Stimulated activated naive CD4-positive, alpha-beta T cell treated with Interleukin-2 at 50 U/mL for 16 hours (primary cell): ENCODE results near the gene STPG3.
"Not testable (repeated sequence)": the region's sequence is repeated elsewhere in the genome, so short reads cannot be mapped to it uniquely, and the experiment has no call there.

ENCODE experiments used
- DNase-seq: peaks from one replicate; lab custom pipeline; 2025; lab: John Stamatoyannopoulos, UW

Gene STPG3

DNA sequence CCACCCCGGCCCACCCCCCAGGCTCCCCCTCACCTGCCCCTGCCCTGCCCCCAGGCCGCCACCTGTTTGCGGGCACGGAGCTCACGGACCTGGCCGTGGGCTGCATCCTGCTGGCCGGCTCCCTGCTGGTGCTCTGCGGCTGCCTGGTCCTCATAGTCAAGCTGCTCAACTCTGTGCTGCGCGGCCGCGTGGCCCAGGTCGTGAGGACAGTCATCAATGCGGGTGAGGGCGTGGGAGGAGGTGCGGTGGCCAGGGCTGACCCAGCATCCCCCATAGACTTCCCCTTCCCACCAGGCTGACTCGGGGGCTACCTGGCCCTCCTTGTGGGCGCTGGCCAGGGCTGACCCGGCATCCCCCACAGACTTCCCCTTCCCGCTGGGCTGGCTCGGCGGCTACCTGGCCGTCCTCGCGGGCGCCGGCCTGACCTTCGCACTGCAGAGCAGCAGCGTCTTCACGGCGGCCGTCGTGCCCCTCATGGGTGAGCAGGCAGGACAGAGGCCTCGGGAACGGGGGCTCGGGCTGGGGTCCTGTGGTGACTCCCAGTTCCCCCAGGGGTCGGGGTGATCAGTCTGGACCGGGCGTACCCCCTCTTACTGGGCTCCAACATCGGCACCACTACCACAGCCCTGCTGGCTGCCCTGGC is 16.9 kb upstream of the STPG3 start:
- DNase-seq: no peak

DNA sequence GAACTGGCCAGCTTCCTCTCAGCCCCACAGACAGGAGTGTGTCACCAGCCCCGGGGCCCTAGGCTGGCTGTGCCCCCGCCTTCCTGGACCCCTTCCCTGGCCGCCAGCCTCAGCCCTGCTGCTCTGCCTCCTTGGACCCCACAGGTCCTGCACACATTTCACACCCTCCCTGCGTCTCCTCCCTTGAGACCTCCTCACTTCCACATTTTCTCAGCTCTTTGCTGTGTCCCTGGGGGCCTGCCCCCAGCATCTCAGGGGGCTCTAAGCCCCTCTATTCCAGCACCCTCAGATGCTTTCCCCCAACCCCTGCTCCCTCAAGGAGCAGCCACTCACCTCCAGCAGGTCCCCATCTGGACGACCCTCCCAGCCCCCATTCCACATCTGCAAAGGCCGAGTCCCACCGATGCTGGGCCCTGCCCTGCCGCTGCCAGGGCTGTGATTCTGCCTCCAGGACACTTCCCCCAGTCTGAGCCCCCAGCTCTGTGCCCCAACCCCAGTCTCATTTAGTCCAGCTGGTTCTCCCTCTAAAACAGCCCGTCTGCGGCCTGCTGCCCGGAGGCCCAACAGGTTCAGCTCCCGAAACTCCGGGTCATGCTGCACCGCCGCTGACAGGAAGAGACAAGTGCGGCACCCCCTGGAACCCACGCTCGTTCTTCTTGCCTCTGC is 16.2 kb upstream of the STPG3 start:
- no peak for DNase-seq

DNA sequence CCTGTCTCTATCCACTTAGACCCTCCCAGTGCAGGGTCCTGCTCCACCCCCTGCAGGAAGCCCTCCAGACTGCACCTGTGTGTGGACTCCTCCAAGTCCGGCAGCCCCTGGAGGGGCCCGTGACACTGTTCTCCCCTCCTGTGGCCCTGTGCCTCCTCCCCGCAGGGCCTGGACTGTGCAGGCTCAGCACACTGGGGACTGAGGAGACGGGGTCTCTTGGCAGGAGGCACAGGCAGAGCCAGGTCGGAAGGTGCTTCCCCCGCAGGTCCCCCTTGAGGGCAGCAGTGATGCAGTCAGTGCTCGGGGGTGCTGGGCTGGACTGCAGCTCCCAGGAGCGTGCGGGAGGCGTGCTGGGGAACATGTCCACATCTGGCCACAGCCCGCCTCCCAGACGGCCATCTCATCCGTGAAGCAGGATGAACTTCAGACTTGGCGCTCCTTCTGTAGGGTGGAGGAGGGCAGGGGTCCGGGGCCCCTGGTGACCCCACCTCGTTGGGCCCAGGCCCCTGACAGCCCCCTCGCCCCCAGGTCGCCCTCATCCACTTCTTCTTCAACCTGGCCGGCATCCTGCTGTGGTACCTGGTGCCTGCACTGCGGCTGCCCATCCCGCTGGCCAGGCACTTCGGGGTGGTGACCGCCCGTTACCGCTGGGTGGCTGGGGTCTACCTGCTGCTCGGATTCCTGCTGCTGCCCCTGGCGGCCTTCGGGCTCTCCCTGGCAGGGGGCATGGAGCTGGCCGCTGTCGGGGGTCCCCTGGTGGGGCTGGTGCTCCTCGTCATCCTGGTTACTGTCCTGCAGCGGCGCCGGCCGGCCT is 15.5 kb upstream of the STPG3 start:
- no peak for DNase-seq

DNA sequence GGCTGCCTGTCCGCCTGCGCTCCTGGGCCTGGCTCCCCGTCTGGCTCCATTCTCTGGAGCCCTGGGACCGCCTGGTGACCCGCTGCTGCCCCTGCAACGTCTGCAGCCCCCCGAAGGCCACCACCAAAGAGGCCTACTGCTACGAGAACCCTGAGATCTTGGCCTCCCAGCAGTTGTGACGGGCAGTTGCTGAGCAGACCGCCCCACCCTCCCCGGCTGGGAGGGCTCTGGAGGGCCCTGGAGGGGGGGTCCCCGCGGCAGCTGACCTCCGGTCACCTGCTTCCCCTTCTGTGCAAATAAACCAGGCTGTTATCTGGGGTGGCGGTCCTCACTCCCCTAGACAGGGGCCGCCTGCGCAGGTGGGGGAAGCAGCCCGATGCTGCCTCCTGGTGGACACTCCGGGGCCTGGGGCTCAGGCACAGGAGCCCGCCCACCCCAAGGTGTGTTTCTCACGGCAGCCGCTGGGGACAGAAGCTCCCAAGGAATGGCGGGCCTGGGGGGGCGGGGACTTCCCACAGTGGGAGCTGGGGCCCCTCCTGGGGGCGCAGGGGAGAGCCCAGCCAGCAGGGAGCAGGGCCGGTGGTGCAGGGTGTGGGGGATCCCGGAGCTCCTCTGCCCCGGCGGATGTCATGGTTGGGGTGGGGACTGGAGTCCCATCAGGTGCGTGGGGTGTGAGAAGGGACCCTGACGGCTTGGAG is 14.7 kb upstream of the STPG3 start:
- peak; percentile 89 for DNase-seq

DNA sequence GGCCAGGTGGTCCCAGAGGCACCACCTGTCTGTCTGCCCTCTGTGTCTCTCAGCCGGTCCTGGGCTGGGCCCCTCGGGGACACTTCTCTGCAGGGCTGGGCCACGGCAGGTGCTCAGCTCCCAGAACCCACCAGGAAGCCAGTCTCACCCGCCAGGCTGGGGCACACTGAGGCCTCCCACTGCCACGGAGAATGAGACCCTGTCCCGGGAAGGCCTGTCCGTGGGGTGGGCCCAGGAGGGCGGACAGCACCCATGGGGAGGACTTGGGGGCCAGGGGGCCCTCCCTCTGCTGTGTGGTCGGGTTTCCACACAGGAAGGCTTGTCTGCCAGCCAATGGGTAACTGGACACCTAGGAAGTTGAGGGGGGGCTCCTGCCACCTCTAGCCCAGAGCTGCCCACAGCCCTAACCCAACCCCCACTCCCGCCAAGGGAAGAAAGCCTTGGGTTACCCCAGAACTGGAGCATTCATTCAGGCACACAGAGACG is 14.1 kb upstream of the STPG3 start:
- DNase-seq: no peak

DNA sequence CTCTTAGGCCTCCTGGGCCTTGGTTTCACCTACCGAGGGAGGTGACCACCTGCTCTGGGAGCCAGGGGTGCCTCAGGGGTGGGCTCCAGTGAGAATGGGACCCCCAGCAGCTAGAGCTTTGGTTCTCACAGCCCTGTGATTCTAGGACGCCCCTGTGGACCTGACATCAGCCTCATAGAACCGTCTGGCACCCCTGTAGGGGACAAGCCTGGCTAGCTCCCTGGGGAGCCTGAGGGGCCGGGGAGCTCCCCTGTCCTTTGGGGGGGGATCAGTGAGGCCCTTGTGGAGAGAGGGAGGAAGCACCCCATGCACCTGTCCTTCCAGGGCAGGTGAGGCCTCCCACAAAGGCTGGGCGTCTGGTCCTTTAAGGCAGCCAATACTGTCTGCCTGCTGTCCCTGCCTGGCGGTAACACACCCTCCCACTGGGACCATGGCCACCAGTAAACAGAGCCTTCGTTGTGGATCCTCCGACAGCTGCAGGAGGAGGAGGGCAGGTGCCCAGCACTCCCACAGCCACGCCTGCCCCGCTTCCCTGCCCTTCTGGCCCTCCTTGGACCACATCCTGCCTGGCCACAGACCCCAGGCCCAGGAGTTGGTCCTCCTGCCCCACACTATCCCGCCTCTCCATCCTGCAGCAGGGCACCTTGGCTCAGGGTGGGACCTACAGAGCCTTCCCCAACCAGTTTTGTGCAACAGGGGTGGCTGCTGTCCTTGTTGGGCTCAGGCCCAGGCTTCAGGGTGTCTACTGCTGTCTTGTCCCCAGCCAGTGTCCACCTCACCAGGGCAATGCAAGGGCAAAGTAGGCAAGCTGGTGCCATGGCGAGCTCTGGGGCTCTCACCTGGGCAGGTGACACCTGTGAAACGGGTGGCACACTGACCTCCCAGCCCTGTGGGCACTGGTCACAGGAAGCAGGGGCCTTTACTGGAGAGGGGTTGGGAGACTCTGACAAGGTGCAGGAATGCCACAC is 13.0 kb upstream of the STPG3 start:
- DNase-seq: no peak

DNA sequence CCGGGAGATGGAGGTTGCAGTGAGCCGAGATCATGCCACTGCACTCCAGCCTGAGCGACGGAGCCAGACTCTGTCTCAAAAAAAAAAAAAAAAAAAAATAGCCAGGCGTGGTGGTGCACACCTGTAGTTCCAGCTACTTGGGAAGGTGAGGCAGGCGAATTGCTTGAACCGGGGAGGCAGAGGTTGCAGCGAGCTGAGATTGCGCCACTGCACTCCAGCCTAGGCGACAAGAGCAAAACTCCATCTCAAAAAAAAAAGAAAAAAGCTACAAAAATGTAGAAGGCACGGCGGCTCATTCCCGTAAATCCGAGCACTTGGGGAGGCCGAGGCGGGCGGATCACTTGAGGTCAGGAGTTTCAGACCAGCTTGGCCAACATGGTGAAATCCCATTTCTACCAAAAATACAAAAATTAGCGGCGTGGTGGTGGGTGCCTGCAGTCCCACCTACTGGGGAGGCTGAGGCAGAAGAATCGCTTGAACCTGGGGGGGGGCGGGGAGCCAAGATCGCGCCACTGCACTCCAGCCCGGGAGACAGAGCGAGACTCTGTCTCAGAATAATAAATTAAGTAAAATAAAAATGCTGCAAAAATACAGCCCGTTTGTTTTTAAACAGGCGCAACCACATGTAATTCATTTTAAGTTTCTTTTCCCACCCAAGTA is 11.4 kb upstream of the STPG3 start:
- not testable (repeated sequence) for DNase-seq

DNA sequence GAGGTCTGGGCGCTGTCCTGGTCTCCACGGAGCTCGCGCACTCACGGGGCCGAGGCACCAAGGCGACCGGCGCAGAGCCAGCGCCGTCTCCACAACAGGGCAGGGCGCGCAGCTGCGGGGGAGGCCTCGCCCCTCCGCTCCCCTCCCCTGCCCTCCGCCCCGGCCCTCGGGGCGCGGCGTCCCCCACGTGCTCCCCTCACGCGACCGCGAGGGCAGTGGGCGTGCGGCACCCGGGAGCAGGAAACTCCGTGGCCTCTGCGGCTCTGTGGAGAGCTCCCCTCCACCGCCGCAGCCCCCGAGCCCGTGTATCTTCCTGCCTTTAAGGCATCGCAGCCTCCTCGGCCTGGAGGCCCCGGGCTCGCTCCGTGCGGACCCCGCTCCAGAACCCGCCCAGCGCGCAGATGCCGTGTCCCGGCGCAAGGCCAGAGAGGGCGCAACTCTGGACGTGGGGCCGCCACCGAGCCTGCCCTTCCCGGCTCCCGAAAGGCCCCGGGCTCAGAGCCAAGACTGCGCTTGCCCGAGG is 10.7 kb upstream of the STPG3 start:
- peak; percentile 66 for DNase-seq

DNA sequence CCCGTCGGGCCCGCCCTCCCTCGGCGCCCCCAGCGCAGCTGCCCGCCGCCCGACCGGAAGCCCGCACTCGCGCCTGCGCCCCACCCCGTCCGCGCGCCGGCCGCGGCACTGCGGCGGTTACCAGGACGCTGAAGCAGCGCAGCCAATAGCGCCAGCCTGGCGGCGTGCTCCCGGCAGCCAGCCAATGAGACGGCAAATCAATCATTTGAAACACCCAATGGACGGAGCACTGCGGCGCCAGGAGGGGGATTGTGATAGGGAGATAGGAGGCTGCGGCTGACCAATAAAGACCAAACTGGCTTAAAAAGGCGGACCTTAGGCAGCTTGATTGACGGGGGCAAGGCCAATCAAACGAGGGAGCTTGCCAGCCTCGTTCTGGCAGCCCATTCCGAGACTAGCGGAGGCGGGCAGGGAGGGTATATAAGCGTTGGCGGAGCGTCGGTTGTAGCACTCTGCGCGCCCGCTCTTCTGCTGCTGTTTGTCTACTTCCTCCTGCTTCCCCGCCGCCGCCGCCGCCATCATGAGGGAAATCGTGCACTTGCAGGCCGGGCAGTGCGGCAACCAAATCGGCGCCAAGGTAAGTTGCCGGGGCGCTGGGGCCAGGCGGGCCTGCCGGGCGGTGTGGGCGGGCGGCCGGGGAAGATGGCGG is 10.1 kb upstream of the STPG3 start, which contains the start of gene TUBB4B:
Gene TUBB4B (plus strand): TSS at position 447 of the 649 bp plus-strand sequence. CDS start 74 bp downstream, at position 521.
- peak; percentile 98 for DNase-seq

DNA sequence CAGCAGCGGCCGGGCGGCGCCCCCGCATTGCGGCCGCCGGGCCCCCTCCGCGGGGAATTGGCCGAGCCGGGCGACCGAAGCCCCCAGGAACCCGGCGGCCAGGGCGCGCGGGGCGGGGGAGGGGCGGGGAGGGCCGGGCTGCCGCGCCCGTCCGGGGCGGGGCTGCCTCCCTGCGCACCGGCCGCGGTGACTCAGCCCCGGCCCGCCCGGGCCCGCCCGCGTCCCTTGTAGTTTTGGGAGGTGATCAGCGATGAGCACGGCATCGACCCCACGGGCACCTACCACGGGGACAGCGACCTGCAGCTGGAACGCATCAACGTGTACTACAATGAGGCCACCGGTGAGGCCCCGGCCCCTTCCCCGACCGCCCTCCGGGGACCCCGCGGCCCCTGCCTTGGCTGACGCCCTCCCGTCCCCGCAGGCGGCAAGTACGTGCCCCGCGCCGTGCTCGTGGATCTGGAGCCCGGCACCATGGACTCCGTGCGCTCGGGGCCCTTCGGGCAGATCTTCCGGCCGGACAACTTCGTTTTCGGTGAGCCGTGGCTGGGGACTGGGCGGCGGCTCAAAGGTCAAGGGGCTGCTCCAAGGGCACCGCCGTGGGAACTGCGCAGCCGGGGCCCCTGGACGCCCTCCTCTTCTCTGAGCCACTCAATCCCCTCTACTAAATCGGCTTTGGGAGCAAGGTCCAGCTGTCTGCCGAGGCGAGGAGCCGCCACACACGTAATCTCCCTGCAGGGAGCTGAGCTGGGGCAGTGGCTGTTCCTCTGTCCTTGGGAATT is 9.4 kb upstream of the STPG3 start:
- DNase-seq: peak; percentile 61

DNA sequence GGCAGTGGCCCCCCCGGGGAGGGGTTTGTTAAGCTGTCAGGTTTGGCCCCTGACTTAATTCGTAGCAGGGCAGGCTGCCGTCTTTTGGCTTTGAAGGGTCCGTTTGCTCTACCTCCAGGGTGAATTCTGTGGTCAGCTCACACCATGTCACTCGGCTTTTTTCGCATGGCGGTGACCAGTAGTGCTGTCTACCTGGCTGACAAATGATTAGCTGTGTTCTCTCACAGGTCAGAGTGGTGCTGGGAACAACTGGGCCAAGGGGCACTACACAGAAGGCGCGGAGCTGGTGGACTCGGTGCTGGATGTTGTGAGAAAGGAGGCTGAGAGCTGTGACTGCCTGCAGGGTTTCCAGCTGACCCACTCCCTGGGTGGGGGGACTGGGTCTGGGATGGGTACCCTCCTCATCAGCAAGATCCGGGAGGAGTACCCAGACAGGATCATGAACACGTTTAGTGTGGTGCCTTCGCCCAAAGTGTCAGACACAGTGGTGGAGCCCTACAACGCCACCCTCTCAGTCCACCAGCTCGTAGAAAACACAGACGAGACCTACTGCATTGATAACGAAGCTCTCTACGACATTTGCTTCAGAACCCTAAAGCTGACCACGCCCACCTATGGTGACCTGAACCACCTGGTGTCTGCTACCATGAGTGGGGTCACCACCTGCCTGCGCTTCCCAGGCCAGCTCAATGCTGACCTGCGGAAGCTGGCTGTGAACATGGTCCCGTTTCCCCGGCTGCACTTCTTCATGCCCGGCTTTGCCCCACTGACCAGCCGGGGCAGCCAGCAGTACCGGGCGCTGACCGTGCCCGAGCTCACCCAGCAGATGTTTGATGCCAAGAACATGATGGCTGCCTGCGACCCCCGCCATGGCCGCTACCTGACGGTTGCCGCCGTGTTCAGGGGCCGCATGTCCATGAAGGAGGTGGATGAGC is 8.6 kb upstream of the STPG3 start:
- no peak for DNase-seq

DNA sequence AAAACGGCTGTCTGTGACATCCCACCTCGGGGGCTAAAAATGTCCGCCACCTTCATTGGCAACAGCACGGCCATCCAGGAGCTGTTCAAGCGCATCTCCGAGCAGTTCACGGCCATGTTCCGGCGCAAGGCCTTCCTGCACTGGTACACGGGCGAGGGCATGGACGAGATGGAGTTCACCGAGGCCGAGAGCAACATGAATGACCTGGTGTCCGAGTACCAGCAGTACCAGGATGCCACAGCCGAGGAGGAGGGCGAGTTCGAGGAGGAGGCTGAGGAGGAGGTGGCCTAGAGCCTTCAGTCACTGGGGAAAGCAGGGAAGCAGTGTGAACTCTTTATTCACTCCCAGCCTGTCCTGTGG is 7.8 kb upstream of the STPG3 start:
- not testable (repeated sequence) for DNase-seq

DNA sequence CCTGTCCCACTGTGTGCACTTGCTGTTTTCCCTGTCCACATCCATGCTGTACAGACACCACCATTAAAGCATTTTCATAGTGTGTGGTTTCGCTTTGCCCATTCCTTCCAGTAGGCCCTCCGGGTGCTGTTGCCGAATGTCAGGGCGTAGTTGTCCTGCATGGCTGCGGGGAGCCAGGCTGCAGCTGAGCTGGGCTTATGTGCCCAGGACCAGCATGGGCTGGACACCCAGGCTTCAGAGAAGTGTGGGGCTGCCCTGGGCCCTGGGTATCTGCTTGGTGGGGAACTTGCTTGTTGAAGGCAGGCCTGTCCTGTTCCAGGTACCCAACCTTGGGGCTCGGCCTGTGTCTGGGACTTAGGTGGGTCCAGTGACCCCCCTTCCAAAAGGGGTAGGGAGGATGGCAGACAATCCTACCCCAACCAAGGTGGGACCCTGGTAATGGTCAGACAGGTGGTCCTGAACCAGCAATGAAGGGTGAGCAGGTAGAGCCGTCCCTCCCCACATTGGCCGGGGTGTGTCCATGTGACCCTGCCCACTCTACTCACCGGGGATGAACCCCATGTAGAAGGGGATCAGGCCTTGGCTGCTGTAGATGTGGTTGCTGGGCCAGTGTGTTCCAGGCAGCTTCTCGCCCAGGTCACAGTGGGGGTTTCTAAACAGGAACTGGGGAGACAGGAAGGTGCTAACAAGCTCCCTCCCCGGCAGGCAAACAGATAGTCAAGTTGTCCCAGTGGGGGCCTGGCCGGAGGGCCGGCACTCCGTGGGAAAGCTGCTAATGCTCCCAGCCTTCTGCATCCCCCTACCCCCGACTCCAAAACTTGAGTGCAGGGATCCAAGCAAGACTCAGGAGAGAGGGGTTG is 7.2 kb upstream of the STPG3 start:
- no peak for DNase-seq

DNA sequence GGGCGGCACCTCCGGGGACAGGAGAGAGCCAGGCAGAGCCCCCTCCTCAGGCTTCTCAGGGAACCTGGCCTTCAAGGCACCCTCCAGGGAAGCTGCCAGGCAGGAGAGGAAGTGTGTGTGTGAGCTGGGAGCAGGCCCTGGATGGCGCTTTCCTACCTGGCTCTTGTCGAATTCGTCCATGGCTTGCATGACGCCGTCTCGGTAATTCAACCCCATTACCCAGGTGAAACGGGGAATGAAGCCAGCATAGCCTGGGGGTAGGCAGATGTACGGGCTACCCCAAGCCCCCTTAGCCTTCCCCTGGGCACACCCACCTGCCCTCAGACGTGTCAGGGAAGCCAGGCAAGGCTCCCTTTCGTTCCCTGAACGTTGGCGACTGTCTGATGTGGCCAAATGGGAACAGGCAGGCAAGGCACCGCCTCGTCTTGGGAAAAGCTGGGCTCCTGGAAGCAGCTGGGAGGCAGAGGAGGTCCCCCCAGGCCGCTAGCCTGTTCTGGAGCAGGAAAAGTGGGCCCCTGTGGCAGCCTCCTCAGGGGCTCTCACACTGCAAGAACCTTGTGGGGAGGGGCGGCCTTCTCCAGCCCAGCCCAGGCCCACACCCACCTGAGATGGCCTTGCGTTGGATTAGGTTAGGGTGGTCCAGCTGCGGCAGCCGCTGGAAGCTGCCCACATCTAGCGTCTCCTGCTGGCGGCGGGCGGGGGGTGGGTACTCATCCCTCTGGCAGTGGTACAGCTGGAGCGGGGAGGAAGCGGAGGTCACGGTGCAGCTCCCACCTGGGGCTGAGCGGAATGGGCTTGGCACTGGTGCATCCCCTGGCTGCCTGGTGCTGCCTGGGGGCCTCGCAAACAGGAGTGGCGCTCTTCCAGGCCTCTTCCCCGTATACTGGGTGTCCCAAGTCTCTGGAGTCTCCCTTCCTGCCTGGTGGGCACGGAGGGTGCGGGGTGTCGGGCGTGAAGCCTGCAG is 6.3 kb upstream of the STPG3 start:
- no peak for DNase-seq
